Activated B cell treated with CpG ODN at 0.5 μM for 24 hours (primary cell): Measurements from ENCODE around the gene AAK1. TPM values are rescaled to one million over a fixed set of nuclear protein-coding genes. Genes with fewer than 3 reads are reported as not detected.

Experiments
- ATAC-seq: fragments of 200-7000 bp; cut with Tn5 transposase; one replicate; pipeline ENCODE4 v1.10.0; 2021; ENCODE audit warnings: low read depth, mild to moderate bottlenecking, moderate library complexity
- CTCF ChIA-PET: fragments of 350-600 bp; sonication (Branson Sonifier 250); formaldehyde crosslinking; loops from one replicate; lab custom pipeline; 2021; ENCODE audit warnings: antibody characterized with exemption; lab: Charles Lee
- POLR2A ChIA-PET: fragments of 350-600 bp; sonication (Branson Sonifier 250); formaldehyde crosslinking; loops from one replicate; lab custom pipeline; 2021; ENCODE audit warnings: antibody characterized with exemption; lab: Charles Lee
- DNase-seq: peaks from one replicate; pipeline ENCODE4 v3.0.0; 2022
- H3K27ac Mint-ChIP-seq: one replicate; pipeline ENCODE4 v1.8.0; 2020; ENCODE audit warnings: mixed read lengths
- H3K27me3 Mint-ChIP-seq: one replicate; pipeline ENCODE4 v1.8.0; 2021; ENCODE audit warnings: mixed read lengths
- H3K36me3 Mint-ChIP-seq: one replicate; pipeline ENCODE4 v1.8.0; 2021; ENCODE audit warnings: low read depth, mixed read lengths
- H3K4me1 Mint-ChIP-seq: one replicate; pipeline ENCODE4 v1.8.0; 2021; ENCODE audit warnings: mixed read lengths
- H3K4me3 Mint-ChIP-seq: one replicate; pipeline ENCODE4 v1.8.0; 2020; ENCODE audit warnings: mild to moderate bottlenecking, mixed read lengths
- H3K9me3 Mint-ChIP-seq: one replicate; pipeline ENCODE4 v1.8.0; 2020; ENCODE audit warnings: mixed read lengths
- intact Hi-C: fragments of 100-400 bp; cut with micrococcal nuclease; formaldehyde crosslinking; loops from one replicate; pipeline ENCODE4 v1.15.1; 2024
- total RNA-seq: library from RNA; stranded (reverse); gene quantifications from 2 replicates; pipeline ENCODE4 v1.2.3, GENCODE V29; 2022
- TF ChIP-seq, protein P1 (sequence below): fragments of 200-600 bp; IDR thresholded peaks from one replicate; pipeline ENCODE4 v1.8.0; 2022; ENCODE audit warnings: antibody characterized with exemption, mild to moderate bottlenecking

The AAK1 gene
- total RNA-seq, 1 donor from 2014 or later: 4.7 TPM

DNA sequence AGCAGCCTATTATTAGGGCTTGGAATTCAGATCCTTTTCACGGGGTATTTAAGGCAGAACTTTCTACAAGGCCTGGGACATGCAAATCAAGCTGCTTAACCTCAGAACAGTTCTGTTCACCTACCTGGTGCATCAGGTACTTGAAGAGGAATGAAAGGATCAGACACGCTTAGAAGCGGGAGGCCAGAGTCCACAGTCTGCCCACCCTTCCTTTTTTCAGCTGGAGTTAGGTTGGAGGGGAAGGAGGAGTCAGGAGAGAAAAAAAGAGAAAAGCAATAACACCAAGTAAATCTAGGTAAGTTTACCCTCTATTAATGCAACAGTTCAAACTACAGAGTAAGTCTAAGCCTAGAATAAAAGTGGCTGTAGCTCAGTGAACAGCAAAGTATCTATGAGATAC lies 147.7 kb downstream of the AAK1 start:
- no peak for ATAC-seq
- intact Hi-C loops: no loop called here
- POLR2A ChIA-PET: no interaction called here
- H3K4me3 Mint-ChIP-seq: no peak overlapping the region
- peaks cover 14% of the 10 kb centered on the region for H3K4me1 Mint-ChIP-seq
- H3K27me3 Mint-ChIP-seq: peaks cover 3% of the 10 kb centered on the region
- H3K27ac Mint-ChIP-seq: no peak overlapping the region
- CTCF ChIA-PET: no interaction called here
- no peaks in the 10 kb centered on the region for H3K9me3 Mint-ChIP-seq
- no peak for DNase-seq
- TF ChIP-seq, protein P1, sequence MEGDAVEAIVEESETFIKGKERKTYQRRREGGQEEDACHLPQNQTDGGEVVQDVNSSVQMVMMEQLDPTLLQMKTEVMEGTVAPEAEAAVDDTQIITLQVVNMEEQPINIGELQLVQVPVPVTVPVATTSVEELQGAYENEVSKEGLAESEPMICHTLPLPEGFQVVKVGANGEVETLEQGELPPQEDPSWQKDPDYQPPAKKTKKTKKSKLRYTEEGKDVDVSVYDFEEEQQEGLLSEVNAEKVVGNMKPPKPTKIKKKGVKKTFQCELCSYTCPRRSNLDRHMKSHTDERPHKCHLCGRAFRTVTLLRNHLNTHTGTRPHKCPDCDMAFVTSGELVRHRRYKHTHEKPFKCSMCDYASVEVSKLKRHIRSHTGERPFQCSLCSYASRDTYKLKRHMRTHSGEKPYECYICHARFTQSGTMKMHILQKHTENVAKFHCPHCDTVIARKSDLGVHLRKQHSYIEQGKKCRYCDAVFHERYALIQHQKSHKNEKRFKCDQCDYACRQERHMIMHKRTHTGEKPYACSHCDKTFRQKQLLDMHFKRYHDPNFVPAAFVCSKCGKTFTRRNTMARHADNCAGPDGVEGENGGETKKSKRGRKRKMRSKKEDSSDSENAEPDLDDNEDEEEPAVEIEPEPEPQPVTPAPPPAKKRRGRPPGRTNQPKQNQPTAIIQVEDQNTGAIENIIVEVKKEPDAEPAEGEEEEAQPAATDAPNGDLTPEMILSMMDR: no peak
- H3K36me3 Mint-ChIP-seq: no peaks in the 10 kb centered on the region

DNA sequence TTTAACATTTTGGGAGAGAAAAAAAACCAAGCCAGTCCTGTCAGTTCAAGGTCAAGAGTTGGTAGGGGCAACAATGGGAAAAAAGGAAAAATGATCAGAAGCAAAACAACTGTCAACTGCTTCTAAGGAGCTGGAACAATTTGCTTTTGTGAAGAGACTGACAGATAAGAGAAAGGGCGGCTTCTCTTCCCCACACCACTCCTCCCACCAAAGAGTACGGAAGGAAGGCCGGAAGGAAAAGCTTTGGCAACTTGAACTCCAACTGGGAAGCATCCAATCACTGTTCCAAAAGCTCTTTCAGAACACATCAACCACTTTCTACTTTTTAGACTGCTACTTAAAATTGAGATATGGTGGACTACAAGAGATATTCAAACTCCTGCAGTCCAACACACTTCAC lies 148.5 kb downstream of the AAK1 start:
- H3K27ac Mint-ChIP-seq: no peak overlapping the region

DNA sequence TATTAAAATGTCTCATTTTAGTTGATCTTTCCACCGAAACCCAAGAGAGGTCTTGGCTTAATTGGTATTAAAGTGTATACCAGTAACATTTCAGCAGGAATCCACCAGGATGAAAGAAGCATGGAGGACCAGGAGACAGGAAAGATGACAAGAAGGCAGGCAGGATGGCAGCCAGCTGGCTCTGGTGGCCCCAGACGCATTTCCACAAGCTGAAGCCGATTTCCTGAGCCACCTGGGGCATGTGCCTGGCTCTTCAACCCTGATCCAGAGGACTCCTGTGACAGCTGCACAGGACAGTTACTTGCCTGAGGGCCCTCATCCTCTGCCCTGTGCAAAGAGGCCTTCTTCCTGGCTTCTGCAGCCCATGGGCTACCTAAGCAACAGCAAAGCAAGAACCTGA lies 149.4 kb downstream of the AAK1 start:
- ChIA-PET CTCF (no interaction called here), POLR2A (no interaction called here)
- TF ChIP-seq, protein P1: no peak
- H3K9me3 Mint-ChIP-seq: no peaks in the 10 kb centered on the region
- DNase-seq: no peak
- H3K4me1 Mint-ChIP-seq: peaks cover 14% of the 10 kb centered on the region
- no peak for ATAC-seq
- no peak overlapping the region for H3K4me3 Mint-ChIP-seq
- no peak overlapping the region for H3K27ac Mint-ChIP-seq
- H3K36me3 Mint-ChIP-seq: no peaks in the 10 kb centered on the region
- intact Hi-C loops: no loop called here
- H3K27me3 Mint-ChIP-seq: peaks cover 2% of the 10 kb centered on the region

More for the DNA sequence above, 148.5 kb downstream of the AAK1 start:
- TF ChIP-seq, protein P1: no peak
- CTCF ChIA-PET: no interaction called here
- Mint-ChIP-seq H3K9me3 (no peaks in the 10 kb centered on the region), H3K4me1 (peaks cover 20% of the 10 kb centered on the region), H3K4me3 (no peak overlapping the region), H3K27me3 (peaks cover 3% of the 10 kb centered on the region), H3K36me3 (no peaks in the 10 kb centered on the region)
- ATAC-seq (no peak), DNase-seq (no peak)
- POLR2A ChIA-PET: no interaction called here
- intact Hi-C loops: no loop called here

DNA sequence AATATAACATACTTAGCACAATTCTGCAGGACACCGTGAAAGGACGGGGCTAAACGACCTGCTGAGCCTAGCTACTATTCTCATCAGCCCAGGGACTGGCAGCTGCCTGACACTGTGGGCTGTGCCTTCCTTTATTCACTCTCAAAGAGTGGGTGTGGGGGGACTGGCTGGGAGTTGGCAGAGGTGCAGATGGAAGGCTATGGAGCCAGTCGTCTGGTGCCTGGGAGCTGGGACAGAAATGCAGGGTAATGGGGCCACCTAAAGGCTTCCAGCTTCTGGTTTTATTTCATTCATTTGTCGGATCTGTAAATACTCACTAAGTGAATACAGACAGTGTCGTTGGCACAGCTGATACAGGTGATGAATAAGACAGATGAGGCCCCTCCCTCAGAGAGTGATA lies 150.3 kb downstream of the AAK1 start:
- no peak overlapping the region for H3K27ac Mint-ChIP-seq
- no peak for ATAC-seq
- no peaks in the 10 kb centered on the region for H3K27me3 Mint-ChIP-seq
- POLR2A ChIA-PET: no interaction called here
- H3K36me3 Mint-ChIP-seq: no peaks in the 10 kb centered on the region
- H3K4me3 Mint-ChIP-seq: no peak overlapping the region
- TF ChIP-seq, protein P1: no peak
- CTCF ChIA-PET: interaction anchor here (0.6 kb wide), 1 partner anchor 52 kb away, joined by 3 read pairs; no protein-coding TSS in a partner anchor
- DNase-seq: no peak
- peaks cover 8% of the 10 kb centered on the region for H3K4me1 Mint-ChIP-seq
- H3K9me3 Mint-ChIP-seq: no peaks in the 10 kb centered on the region
- intact Hi-C loops: no loop called here

DNA sequence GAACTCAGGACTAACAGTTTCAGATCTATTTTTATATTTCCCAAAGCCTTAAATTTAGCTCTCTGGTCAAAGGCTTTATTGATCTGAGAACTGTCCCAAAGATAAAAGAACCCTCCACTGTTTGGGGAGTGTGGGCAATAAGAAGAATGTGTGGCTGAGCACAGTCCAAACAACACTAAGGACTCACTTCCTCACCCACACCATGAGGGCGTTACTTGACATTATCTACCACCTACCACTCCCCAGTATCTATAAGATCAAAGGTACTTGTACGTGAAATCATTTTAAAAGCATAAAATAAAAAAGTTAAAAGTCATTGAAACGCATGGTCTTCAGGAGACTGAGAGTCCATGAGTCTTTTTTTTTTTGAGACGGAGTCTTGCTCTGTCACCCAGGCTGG lies 151.7 kb downstream of the AAK1 start:
- DNase-seq (no peak), ATAC-seq (no peak)
- intact Hi-C loops: no loop called here
- Mint-ChIP-seq H3K27ac (no peak overlapping the region), H3K4me3 (no peak overlapping the region), H3K4me1 (peaks cover 8% of the 10 kb centered on the region), H3K27me3 (no peaks in the 10 kb centered on the region), H3K9me3 (no peaks in the 10 kb centered on the region), H3K36me3 (no peaks in the 10 kb centered on the region)
- TF ChIP-seq, protein P1: no peak
- ChIA-PET CTCF (no interaction called here), POLR2A (interaction anchor here (0.7 kb wide), 1 partner anchor 19 kb away, joined by 8 read pairs; no protein-coding TSS in a partner anchor)
